ENCODE measurements around the gene RRP36.

Gene RRP36

DNA sequence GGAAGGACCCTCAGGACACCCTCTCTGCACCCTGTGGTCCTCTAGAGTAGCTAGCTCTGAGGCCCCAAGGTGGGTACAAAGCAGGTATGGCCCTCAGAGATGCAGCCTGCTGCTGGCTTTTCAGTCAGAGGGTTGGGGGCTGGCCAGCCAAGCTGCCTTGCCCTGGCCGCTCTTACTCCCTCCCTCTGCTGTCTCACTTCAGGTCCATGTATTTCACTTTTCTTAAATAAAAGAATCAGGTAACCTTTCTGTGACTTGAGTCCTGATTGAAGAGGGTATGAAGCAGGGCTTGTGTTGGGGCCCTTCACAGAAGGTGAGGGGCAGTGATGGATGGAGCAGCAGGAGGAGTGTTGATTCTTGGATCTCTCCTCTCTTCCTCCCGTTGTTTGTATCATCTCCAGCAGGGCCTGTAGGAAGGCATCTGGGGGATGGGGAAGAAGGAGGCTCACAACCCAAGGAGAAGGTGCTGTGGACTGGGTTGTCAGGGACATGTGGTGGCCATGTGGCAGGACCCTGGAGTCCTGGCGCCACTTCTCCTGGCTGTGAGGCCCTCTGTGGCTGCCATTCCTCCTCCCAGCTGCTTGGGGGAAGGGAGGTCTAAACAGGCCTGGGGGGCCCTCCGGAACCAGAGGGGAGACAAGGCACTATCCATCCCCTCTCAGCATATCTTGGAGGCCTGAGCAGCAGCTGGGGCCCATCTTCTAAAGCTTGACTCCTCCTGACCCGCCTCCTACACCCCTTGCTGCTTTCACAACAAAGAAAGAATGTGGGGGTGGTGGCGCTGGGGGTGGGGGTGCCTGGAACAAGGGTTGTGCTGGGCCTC, 53.6 kb downstream of the RRP36 start:
- DNase-seq: no peak

DNA sequence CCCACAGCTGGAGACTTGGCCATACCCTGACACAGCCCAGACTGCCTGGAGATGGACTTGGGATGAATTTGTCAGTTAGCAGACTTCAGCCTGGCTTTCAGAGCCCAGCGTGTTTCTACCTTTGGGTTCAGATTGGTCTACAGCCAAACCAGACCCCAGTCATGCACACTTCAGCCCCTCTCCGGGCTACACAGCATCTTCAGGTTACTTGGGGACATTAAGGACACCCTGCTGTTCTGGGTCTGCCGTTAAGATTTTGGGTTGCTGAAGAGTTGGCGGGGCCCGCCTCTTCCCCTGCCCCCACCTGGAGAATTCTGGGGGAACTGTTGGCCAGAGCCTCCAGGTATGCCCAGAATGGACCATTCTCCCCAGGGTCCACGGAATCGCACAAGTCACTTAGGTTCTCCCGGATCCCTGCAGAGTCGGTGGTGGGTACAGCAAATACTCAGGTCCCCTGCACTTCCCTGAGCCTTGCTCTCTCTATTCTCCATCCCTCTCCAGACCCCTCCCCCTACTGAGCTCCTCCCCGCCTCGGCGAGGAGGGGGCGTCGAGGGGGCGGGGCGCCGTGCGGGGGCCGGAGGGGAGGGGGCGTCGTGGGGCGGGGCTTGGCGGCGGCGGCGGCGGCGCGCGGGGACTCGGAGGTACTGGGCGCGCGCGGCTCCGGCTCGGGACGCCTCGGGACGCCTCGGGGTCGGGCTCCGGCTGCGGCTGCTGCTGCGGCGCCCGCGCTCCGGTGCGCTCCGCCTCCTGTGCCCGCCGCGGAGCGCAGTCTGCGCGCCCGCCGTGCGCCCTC, 54.4 kb downstream of the RRP36 start, which contains the start of gene PTK7:
TSS of gene PTK7 (plus strand) at position 645 of the 794 bp plus-strand sequence. CDS start 175 bp downstream, outside the sequence.
- DNase-seq: no peak

DNA sequence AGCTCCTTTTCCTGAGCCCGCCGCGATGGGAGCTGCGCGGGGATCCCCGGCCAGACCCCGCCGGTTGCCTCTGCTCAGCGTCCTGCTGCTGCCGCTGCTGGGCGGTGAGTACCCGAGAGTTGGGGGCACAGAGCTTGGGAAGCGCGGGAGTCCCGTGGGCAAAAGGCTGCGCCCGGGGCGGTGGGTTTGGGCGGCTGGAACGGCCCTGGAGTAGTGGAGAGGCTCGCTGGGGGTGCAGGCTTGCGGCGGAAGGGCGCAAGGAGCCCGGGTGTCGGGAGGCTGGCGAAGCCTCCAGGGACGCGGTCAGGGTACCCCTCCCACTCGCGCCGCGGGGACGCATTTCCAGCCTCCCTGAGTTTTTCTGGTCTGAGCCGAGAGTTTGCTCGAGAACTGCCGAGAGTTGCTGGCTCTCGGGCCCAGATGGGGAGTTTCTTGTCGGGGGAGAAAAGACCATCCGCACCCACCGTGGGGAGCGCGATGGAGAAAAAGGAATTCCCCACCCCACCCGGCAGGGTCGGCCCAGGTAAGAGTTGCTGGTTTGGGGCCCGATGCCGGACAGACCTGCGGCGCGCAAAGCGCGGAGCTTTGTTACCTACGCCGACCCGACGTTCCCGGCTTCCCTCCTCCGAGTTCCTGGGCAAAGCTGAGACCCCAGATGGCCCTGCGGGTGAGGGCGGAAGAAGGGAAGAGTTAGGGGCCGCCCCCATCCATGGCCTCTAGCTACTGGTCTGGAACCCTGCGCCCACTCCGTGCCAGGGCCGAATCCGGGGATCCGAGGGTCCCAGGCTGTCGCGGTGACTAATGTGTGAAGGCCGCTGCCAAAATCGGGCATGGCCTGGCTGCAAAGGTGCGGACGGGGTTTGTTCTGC, 55.3 kb downstream of the RRP36 start:
- no peak for DNase-seq

GRCh38 chr6:43077333-43077809, 55.9 kb downstream of the RRP36 start:
- no peak for DNase-seq

DNA sequence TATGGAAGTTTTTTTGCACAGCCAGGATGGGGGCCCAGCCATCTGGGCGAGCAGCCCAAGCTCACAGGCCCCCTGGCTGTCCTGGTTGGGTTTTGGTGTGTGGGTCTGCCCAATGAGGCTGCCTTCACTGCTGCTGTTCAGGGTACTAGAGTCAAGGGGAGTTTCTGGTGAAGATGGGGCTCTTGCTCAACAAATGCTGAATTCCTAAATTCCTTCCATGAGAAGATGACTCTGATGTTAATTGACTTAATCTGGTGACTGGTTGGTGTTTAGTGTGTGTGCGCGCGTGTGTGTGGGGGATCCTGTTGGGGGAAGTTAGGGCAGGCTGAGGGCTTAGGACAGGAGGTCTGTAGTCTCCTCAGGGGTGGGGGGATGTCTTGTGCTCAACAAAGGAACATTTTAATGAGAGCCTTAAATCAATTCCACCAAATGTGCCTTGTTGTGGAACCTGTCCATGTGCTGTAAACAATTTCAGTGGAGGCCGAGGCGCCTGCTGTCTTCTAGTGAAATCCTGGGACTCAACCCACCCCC, 56.6 kb downstream of the RRP36 start:
- no peak for DNase-seq

DNA sequence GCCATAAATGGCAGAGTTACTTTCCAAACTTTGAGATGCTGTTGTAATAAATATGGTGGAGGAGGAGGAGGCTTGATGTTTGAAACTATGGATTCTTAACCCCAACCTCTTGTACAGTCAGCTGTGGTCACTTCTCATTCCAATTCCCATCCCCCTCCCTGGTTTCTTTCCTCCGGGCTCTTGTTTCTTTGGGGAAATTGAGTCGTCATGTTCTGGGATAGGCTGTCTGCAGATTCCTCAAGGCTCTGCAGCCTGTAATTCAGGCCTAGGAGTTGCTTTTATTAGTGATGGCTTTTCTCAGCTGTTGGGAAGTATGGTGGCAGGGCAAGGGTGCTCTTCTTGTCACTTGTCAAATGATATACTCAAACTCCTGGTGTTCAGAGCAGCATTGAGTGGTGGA, 57.3 kb downstream of the RRP36 start:
- DNase-seq: no peak
